ENCODE measurements around the gene SLC29A1. TPM values are rescaled to one million over a fixed set of nuclear protein-coding genes. Genes with fewer than 3 reads are reported as not detected.

SLC29A1 gene
- total RNA-seq, 4 donors from 2014 or later, result 51.4 to 83.1 (median 63.8) TPM

- peaks cover 6 to 50% (median 22%) of the 10 kb centered on the region in 3 donors for H3K36me3 ChIP-seq
- H3K9me3 ChIP-seq, result no peaks in the 10 kb centered on the region
- no peak for TF ChIP-seq EP300 (IDR thresholded peaks at IDR 0.05)
- no peak for TF ChIP-seq POLR2A (IDR thresholded peaks at IDR 0.05)
- TF ChIP-seq CTCF (IDR thresholded peaks at IDR 0.05), result no peak
- 59% methylated on average over 1 of the region's 1 CpG for WGBS, 2 donors
- H3K27me3 ChIP-seq, result no peaks in the 10 kb centered on the region
- H3K27ac ChIP-seq, result peak overlapping the region; percentile 95 to 100 (median 98)
- no peak for DNase-seq (ENCODE audit: low spot score in 2 of 2)
- H3K4me1 ChIP-seq, result peaks cover 0 to 55% (median 18%) of the 10 kb centered on the region in 4 donors
- H3K4me3 ChIP-seq, result peak overlapping the region; percentile 73 to 95 (median 84)
These were observed 25.2 kb downstream of the SLC29A1 start for GRCh38 chr6:44248579-44248978.

- H3K27ac ChIP-seq, result peak overlapping the region in 2 of 4 donors; percentile 98 to 100
- 84 to 88% methylated on average over 9 of the region's 9 CpGs for WGBS, 2 donors
- TF ChIP-seq EP300 (IDR thresholded peaks at IDR 0.05) (no peak), POLR2A (IDR thresholded peaks at IDR 0.05) (no peak), CTCF (IDR thresholded peaks at IDR 0.05) (no peak)
- H3K4me1 ChIP-seq, result peaks cover 0 to 62% (median 18%) of the 10 kb centered on the region in 4 donors
- peaks cover 6 to 56% (median 27%) of the 10 kb centered on the region in 3 donors for H3K36me3 ChIP-seq
- H3K9me3 ChIP-seq, result no peaks in the 10 kb centered on the region
- H3K4me3 ChIP-seq, result peak overlapping the region in 1 of 4 donors; percentile 73
- DNase-seq (ENCODE audit: low spot score in 2 of 2), result no peak
- no peaks in the 10 kb centered on the region for H3K27me3 ChIP-seq
These were observed 25.8 kb downstream of the SLC29A1 start for GRCh38 chr6:44249082-44249748.

- TF ChIP-seq POLR2A (IDR thresholded peaks at IDR 0.05) (no peak), EP300 (IDR thresholded peaks at IDR 0.05) (peak in 1 of 2 donors; percentile 12), CTCF (IDR thresholded peaks at IDR 0.05) (no peak)
- H3K27me3 ChIP-seq, result no peaks in the 10 kb centered on the region
- no peaks in the 10 kb centered on the region for H3K9me3 ChIP-seq
- no peak for DNase-seq (ENCODE audit: low spot score in 2 of 2)
- H3K4me1 ChIP-seq, result peaks cover 0 to 71% (median 18%) of the 10 kb centered on the region in 4 donors
- WGBS, 2 donors, result 76 to 77% methylated on average over 6 of the region's 6 CpGs
- no peak overlapping the region for H3K27ac ChIP-seq
- H3K36me3 ChIP-seq, result peaks cover 6 to 66% (median 27%) of the 10 kb centered on the region in 3 donors
- H3K4me3 ChIP-seq, result no peak overlapping the region
These were observed 26.8 kb downstream of the SLC29A1 start for GRCh38 chr6:44250067-44250717.

GRCh38 chr6:44250718-44251123, 27.3 kb downstream of the SLC29A1 start:
- no peak overlapping the region for H3K4me3 ChIP-seq
- no peaks in the 10 kb centered on the region for H3K27me3 ChIP-seq
- H3K36me3 ChIP-seq, result peaks cover 6 to 71% (median 27%) of the 10 kb centered on the region in 3 donors
- peaks cover 0 to 73% (median 18%) of the 10 kb centered on the region in 4 donors for H3K4me1 ChIP-seq
- TF ChIP-seq EP300 (IDR thresholded peaks at IDR 0.05), result no peak
- DNase-seq (ENCODE audit: low spot score in 2 of 2), result no peak
- H3K9me3 ChIP-seq, result no peaks in the 10 kb centered on the region
- WGBS, 2 donors, result 65% methylated on average over 3 of the region's 3 CpGs
- H3K27ac ChIP-seq, result no peak overlapping the region

GRCh38 chr6:44251576-44252524, 28.5 kb downstream of the SLC29A1 start:
- WGBS, 2 donors, result 90 to 92% methylated on average over 14 of the region's 14 CpGs
- no peak overlapping the region for H3K4me3 ChIP-seq
- H3K9me3 ChIP-seq, result no peaks in the 10 kb centered on the region
- DNase-seq (ENCODE audit: low spot score in 2 of 2), result no peak
- peaks cover 6 to 71% (median 27%) of the 10 kb centered on the region in 3 donors for H3K36me3 ChIP-seq
- TF ChIP-seq POLR2A (IDR thresholded peaks at IDR 0.05) (no peak), CTCF (IDR thresholded peaks at IDR 0.05) (no peak), EP300 (IDR thresholded peaks at IDR 0.05) (no peak)
- H3K4me1 ChIP-seq, result peaks cover 0 to 78% (median 27%) of the 10 kb centered on the region in 4 donors
- H3K27me3 ChIP-seq, result no peaks in the 10 kb centered on the region
- no peak overlapping the region for H3K27ac ChIP-seq
